ENCODE data around the gene SPATA9.
A peak's percentile ranks its signal among the peaks of the same experiment; 100 is the strongest.
"Not testable (repeated sequence)": the region's sequence is repeated elsewhere in the genome, so short reads cannot be mapped to it uniquely, and the experiment has no call there.

The SPATA9 gene

DNA sequence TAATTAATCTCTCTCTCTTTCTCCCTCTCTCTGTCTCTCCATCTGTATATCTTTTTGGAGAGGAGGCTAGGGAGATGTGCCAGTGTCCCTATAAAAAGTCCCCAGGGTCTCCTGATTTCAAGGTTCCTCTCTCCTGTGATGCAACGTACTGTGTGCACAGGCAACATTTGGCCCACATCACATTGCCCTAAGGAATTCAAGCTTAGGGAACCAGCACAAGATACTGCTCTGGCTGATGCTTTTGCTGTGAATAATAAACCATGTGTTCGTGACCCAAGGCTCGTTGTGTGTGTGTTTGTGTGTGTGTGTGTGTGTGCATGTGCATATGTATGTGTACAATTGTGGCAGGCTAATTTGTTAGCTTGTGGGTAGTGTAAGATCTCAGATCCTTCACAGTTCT is 9.7 kb downstream of the SPATA9 start:
- peak; percentile 3 to 29 (median 19) for DNase-seq

DNA sequence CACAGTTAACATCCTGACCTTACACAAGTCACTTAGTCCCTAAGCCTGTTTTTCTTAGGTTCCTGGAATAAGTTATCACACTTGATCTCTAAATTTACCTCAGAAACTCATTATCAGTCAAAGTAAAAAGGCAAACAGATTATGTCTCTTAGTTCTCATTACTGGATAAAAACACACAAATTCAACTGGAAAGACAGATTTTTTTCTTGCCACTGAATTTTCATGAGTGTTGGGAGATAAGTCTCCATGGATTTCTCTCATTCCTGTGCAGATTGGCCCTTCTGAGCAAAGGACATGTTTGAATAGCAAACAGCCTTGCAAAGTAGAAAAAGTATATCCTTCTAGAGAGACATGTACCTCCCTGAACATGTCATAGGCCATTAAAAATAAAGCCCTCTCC is 10.2 kb downstream of the SPATA9 start:
- no peak for DNase-seq

DNA sequence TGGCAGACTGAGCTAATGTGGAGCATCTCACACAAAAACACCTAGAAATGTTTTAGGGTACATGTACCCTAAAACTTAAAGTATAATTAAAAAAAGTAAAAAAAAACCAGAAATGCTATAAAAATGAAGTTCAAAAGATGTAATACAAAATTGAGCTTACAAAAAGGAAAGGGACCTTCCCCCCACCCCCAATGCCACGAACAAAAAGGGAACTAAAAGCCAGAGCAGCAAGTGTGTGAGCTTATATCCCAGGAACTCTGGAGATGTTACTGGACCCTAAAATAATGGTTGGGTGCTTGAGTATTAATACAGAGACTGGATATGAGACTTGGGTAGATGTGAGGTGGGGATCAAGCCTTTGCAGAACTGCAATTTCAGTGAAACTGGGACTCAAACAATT is 11.0 kb downstream of the SPATA9 start:
- DNase-seq: peak; percentile 32 to 52 (median 36)

DNA sequence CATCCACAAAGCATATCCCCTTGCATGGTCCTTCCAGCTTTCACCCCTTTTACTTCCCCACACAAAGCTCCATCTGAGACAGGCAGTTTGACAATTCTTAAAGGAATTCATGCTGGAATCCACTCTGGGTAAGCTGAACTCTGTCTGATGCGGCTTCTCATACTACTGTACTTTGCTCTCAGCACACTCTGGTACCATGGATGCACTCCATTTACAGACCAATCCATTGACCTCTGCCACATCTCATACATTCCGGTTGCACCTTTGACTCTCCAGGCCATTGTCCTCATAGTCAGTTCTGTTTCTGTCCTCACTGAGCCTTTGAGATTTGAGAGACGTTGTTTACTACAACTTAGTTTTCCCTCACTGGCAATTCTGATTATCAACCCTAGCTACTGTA is 12.2 kb downstream of the SPATA9 start:
- no peak for DNase-seq

DNA sequence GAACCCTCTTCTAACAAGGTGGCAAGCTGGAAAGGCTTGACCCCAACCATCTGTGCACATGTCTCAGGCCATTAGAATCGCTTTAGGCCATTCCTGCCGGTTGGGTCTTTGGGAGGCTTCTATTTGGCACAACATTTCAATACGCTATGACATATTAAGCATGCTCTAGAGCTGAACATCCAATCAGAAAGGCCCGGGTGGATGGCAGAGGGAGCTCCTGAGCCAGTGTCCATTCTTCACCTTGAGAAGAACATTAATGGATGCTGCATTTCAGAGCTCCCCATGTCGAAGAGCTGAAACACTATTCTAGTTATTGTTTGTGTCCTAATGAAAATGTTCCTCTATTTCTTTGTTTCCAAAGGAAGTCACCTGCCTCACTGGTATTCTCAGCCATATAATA is 12.8 kb downstream of the SPATA9 start:
- no peak for DNase-seq

DNA sequence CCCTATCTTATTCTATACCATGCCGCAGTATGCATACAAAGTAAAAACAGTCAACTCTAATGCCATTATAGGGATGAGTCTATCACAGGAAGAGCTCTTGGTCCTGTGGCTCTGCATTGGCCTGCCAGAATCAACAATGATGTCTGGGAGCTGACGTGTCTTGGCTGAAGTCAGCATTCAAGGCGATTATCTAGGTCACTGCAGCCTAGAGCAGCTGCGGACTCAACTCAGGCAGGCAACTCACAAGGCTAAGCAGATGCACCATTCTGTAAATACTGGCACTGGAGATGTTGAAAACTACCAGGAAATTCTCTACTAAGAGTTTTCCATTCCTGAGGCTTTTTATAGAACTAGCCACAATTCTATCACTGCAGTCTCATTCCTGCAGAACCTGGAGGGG is 13.3 kb downstream of the SPATA9 start:
- DNase-seq: no peak

DNA sequence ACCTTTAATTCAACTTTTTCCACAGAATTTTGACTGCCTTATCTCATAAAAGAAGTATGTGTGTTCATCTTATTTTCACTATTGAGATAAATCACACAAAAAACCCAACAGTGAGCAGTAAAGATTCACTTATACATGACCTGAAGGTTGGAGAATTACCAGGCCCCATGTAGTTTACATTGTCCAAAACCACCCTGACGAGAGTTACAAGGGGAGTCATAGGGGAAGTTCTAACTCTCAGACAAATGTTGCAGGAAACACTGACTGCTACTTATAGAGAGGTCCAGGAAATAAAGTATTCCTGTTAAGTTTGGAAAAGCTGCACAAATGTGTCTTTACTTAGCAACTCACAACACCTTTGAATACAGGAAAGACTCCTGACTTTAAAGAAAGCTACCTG is 14.1 kb downstream of the SPATA9 start:
- peak in 3 of 4 experiments; percentile 5 to 34 (median 19) for DNase-seq

DNA sequence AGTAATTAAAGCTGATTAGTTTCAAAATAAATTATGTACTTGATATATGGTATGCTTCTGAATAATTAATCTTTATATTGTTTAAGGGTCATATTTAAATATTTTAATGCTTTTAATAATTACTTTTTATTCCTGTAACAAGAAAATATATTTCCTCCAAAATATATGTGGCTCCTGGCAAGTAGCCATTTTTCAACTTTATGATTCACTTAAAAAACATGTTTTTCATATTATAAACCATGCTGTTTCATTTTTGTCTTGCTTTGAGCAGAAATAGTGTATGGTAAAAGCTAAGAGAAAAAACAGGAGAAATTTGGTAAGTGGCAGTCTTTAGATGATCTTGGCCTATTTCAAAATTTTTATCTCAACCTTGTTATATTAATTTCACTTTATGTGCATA is 14.6 kb downstream of the SPATA9 start:
- no peak for DNase-seq

DNA sequence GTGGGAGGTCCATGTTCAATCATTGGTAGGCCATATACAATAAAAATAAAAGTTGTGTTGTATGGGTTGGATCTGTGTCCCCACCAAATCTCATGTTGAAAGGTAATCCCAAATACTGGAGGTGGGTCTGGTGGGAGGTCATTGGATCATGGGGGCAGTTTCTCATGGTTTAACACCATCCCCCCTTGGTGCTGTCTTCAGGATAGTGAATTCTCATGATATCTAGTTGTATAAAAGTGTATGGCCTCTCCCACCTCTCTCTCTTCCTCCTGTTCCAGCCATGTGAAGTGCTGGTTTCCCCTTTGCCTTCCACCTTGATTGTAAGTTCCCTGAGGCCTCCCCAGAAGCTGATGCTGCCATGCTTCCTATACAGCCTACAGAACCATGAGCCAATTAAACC is 15.1 kb downstream of the SPATA9 start:
- no peak for DNase-seq

DNA sequence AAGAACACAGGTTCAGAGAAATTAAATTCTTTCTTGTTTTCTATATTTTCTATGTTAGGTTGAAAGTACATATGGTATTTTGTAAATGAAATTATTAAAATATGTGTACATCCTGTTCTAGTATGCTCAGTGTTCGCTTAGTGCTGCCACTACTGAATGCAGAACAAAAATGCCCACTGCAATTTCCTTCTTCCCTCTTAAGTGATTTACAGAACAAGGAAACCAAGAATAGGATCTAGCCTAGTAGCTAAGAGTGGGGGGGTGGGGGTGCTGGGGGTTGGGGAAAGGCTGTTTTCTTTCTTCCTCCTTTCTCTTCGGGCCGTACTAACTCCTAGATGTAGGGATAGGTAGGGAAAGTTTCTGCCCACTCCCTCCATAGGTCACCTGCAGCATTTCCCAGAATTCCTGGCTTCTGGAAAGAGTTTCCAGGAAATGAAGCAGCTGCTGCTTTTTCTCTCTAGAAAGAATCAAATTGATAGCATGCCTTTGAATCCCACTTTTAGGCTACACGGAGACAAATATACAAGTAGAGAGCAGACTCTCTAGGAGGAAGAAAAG is 15.7 kb downstream of the SPATA9 start:
- DNase-seq: peak; percentile 49 to 80 (median 60)

DNA sequence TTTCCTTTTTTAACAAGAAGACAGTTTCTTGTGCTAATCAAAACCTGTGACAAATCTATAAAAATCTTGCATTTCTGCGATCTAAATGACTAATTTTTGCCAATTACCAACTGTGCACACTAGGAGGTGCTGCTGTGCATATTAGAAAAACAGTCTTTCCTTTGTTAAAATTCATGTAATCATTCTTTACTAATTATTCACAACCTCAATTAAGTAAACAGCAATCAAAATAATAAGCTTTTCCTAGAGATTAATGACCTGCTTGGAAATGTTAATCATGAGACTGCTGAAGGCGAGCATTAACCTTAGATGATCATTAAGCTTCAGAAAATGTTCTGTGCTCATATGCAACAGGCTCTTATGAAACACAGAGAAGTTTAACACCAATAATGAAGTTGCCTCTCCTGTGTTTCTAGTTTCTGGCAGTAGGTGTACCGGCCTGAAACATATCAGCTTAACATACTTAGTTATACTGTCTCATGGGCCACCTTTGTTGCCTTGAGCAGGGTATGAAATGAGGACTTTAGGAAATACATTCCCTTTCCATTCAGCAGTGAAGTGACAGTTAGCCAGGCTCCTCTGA is 18.5 kb downstream of the SPATA9 start:
- peak; percentile 56 to 74 (median 67) for DNase-seq

DNA sequence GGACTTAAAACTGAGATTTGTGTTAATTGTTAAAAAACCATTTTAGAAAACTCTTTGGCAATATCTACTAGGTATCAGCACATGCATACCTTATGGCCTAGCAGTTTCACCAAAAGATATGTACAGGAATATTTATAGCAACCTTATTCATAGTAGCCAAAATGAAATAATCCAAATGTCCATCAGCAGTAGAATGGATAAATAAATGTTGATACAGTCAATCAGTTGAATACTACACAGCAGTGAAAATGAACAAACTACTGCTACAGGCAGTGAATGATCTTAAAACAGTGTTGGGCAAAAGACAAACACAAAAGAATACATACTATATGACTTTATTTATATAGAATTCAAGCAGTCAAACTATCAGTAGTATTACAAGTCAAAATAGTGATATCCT is 19.8 kb downstream of the SPATA9 start:
- DNase-seq: no peak

DNA sequence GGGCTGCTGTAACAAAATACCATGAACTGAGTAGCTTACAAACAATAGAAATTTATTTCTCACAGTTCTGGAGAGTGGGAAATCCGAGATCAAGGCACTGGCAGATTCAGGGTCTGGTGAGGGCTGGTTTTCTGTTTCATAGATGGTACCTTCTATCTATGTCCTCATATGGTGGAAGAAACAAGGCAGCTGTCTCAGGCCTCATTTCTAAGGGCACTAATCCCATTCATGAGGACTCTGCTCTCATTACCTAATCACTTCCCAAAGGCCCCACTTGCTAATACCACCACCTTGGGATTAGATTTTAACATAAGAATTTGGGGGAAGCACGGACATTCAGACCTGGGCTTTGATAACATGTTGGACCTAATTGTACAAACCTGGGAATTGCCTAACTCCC is 22.7 kb downstream of the SPATA9 start:
- DNase-seq: no peak

DNA sequence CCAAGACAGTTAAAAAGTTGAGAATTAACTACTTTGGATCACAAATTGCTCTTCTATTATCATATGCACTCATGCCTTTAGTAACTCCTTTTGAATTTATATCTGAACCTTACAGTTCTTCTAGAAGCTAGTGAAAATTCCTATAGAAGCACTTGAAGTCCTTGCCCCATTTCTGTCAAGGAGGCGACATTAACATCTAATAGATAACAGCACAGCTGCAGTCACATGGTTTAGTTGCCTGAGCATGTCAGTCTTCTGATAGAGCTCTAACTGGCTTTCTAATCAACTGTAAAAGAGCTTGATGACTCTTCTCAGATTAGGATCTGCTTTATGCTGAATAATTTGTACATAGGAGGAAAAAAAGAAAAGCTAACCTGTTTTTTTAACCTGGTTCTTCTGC is 27.2 kb downstream of the SPATA9 start:
- no peak for DNase-seq

DNA sequence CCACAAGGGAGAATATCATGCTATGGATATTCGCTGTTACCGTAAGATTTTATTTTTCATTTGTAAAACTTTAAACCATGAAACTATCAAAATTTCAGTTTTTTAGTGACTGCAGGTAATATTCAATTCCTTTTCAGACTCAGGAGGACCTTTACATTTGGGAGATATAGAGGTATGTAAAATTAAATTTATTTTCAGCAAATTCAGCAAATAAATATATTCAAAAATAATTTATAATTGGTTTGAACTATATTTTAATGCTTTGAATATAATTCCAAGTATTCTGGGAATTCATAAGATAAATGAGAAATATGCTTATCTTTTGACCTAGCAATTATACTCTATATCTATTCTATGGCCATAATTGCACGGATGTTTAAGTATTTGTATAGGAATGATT is 28.6 kb downstream of the SPATA9 start:
- no peak for DNase-seq

DNA sequence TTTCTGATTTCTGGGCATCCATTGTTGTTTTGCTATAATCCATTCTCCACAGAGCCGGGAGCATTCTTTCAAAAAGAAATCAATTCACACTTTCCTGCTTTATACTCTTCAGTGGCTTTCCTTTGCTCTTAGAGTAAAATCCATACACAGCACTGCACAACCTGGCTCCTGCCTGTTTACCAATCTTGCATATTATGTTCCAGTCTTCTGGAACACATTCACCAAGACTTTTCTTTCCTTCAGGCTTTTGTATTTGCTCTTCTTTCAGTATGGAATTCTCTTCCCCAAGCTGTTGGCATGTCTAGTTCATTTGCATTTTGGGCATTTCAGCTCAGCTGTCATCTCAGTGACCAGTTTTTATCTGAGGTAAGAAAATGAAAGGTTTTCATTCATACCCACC is 29.9 kb downstream of the SPATA9 start:
- no peak for DNase-seq

DNA sequence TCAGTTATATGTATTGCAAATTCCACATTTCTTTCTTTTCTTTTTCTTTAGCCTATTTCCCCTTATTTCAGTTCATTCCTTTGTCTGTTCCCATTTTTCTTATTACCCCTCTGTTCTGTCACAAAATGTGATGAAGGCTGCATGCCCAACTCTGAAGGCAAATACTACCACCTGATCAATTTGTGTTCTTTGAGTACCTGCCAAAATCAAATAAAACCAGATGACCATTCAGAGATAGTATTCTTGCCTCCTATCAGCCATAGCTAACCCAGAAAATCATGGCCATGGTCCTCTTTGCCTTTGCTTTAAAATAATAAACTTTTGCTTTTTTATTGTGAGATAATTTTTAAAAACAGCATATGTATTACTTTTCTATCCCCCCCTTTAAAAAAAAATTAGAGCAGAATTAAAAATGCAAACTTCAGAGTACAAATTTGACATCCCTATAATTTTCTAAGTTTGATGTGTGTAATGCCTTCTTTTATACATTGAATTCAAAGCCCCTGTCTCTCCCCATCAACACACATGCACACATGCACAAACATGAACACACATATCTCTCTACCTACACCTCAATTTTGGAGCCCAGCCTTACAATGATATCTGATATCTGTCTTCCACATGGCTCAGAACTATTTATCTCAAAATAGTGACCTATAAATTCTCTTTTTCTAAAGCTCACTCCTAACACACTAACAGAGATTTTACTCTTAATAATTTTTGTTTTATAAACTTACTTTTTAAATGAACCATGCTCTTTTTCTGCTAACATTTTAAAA is 32.8 kb downstream of the SPATA9 start:
- DNase-seq: no peak

DNA sequence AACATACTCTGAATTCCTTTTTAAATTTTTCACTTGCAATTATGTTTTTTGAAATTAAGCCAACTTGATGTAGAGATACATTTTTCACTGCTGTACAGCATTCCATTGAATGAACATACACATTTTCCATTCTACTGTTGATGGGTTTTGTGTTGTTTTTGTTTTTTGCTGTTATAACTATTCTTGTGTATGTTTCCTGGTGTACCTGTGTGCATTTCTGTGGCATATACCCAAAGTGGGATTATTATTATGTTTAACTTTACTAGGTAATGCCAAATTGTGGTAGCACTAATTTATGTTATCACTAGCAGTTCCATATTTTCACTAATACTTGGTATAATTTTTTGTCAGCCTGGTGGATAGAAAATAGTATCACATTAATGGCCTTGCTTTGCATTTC is 33.5 kb downstream of the SPATA9 start:
- no peak for DNase-seq

DNA sequence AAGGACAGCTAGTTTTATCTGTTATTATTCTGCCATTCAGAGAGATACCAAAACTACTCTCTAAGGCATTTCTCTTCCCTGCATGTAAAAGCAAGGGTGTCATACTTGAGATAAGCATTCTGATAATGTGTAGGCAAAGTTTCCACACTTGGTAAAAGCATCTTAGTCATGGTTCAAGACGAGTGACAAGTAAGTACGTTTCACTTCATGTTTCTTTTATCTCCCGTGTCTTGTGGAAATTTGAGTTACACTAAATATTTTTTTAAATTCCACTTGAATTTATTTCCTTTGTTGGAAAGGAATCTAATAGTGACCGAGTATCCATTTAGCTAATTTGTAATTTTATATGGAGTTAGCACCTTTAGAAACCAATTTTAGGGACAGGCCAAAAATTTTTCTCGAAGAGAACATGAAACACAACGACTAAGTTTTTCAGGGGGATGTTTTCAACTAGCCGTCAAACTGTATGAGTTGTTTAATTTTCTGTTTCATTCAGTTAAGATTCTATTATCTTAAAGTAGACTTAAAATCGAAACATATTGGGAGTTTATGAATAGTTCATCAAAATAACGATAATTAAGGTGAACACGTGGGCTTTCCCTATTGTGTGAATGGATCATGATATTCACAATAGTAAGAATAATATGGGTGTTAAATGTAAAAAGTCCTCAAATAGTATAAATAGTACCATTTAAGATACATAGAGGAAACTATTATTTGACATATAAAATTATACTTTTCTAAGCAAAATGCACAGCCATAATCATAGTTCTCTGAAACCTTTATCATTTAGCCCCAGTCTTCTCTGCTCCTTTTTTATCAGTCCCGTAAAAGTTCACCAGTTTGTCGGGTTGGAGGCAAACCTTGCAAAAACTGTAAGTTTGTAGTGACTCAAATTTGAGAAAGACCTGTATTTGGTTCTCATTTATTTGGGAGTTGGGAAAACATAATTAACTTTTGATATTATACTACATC is 34.6 kb downstream of the SPATA9 start:
- peak in 1 of 4 experiments; percentile 25 for DNase-seq

DNA sequence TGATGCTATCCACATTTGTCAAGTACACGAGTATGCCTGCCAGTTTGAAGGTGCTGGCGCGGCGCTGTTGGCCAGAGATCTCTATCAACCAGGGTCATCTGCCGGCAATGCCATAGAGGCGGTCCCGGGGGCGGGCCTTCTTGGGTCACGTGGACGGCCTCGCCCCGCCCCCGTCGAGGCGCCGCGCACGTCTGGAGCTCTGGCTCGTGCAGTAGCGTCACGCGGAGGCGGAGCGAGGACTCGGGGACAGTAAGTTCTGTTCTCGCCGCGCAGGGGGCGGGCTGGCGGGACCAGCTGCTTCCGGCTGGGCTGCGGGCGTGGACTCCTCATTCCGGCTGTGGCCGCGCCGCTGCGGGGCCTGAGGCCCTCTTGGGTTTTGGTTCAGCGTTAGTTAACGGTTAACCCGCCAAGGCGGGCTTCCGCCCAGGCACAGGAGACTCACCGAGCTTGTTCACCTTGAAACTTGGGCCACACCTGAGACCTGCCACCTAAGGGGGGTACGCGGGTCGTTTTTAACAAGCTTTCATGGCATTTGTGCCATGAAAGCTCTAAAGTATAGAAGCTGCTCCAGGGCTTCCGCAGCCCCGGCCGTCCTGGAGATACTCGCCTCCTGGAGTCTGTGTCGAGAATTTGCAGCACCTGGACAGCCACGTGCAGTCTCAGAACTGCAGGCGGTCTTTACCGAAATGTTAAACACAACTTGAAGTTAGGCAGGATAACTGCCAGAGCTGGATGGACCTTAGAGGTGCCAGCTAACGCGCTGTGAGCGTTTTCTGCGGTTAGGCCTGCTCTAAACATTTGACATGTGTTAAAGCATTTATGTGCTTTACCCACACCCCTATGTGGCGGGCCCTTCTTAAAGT is 36.0 kb downstream of the SPATA9 start, which contains the start of gene RFESD:
Gene RFESD (plus strand): TSS at position 209 of the 863 bp plus-strand sequence. CDS start 5,495 bp downstream, outside the sequence.
- DNase-seq: peak; percentile 99 to 100 (median 100)

DNA sequence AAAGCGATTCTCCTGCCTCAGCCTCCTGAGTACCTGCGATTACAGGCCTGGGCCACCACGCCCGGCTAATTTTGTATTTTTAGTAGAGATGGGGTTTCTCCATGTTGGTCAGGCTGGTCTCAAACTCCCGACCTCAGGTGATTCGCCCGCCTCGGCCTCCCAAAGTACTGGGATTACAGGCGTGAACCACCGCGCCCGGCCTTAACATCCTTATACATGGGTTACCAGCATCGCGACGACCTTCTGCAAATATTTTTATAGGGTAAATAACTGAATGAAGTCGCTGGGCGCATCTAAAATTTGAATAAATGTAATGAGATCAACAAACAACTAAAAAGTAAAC is 36.6 kb downstream of the SPATA9 start:
- not testable (repeated sequence) for DNase-seq

Measured in suppressor macrophage (primary cell).